Measurements from ENCODE around the gene TARDBP.
"Not testable (repeated sequence)": the region's sequence is repeated elsewhere in the genome, so short reads cannot be mapped to it uniquely, and the experiment has no call there.

Gene TARDBP

DNA sequence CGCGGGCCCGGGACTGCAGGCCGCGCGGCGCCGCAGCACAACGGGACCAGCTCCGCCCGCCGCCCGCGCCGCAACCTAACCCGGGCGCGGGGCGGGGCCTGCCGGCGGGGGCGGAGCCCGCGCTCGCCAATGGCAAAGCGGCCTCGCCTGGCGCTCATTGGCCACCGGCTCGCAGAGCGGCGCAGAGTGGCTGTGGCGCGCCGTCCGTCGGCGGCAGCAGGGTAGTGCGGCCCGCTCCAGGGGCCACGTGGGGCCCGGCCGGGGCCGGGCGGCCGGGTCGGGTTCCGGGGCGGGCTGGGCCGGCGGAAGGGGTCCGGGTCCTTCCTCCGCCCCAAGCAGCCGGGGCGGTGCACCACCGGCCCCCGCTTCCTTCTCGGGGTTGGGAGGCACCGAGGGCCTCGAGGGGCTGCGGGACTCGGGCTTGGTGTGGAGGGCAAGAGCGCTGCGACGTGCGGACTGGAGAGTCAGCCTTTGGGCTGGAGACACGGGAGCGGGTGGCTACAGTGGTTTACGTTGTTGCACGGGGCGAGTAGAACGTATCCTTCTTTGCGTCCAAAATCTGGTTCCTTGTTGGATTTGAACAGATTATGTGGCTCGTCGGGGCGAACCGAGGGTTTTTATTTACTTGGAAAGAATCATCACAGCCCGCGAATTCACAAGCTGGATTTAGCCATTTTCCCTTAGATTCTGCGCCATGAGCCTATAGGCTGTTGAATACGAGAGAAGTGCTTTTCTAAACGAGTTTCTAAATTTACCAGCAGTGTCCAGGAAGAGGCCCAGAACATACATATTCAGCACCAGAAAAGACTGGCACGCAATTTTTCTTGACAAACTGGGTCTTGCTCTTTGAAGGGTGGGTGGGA lies 47.7 kb downstream of the TARDBP start, which contains the start of gene SRM:
SRM (minus strand) TSS at position 51 of the 863 bp plus-strand sequence. CDS start 75 bp downstream, outside the sequence.
- peak; percentile 89 for DNase-seq (ENCODE audit: low read depth)

DNA sequence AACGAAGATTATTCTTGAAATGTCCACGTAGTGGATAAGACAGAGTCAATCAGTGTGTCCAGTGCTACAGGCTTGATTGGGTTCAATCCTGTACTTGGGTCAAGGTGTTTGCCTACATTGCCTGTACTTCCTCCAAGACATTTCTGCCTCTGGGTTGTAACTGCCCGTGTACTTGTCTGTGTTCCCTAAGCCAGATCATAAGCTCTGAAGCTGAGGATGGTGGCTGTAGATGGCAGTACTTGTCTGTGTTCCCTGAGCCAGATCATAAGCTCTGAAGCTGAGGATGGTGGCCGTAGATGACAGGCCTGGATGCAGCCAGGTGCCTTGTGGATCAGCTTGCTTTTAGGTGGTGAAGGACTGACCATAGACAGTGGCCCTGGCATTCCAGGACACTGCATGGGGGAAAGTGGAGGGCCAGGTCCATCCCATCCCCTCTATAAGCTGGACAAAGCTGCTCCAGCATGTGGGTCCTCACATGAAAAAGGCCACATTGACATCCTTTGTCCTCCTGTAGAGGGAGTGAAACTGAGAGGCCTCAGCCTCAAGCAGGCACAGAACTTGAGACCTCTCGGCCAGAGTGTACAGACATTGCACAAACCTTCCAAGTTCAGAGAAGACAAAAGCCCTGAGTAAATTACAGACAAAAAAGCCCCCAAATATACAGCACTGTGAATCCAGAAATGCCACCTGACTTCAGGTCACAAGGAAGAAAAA lies 49.4 kb downstream of the TARDBP start:
- DNase-seq (ENCODE audit: low read depth): no peak

DNA sequence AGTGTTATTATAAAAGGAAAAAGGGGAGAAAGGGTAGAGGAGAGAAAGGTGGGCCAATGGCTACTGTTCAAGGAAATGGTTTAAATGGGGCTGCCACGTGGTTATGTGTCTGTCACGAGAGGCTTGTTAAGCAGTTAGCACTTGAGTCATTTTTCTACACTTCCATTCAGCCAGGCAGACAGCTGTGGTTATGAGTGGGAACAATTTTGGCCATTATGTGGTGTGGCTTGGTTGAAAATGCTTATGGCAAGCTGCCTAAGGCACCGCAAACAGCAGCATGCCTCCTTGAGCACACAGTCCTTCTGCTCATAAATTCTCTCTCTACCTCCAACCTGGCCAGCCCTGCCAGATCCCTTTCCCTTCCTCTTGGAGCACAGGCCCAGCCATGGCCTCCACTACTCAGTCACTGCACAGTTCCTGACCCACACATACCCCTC lies 50.5 kb downstream of the TARDBP start:
- DNase-seq (ENCODE audit: low read depth): no peak

DNA sequence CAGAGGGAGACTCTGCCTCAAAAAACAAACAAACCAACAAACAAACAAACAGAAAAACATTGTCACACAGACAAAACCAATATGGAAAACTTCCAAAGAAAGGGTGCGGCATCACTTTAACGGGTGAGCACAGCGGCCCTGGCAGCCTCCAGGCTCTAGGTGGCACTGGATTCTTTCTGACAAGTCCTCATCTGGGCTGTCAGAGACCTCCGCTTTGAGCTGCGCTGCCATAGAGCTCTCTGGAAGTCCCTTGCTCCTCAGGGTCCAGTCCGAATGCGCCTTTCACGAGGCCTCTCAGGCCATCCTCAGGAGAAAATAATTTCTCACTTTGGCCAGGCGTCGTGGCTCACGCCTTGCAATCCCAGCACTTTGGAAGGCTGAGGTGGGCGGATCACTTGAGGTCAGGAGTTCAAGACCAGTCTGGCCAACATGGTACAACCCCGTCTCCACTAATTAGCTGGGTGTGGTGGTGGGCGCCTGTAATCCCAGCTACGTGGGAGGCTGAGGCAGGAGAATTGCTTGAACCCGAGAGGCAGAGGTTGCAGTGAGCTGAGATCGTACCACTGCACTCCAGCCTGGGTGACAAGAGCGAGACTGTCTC lies 51.6 kb downstream of the TARDBP start:
- DNase-seq (ENCODE audit: low read depth): not testable (repeated sequence)

DNA sequence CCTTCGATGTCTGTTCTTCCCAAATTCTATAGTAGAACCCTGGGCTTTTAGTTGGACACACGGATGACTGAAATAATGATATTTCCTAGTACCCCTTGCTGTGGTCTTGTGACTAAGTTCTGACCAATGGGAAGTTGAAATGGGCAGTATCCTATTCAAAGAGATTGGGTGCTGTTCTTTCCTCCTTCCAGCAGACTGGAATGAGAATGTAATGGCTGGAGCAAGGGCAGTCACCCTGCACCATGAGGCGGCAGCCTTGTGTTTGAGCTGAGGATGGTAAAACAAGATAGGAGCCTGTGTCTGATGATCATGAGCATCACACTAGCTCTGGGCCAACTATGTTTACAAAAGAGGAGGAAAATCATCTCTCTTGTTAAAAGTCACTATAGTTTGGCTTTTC lies 52.5 kb downstream of the TARDBP start:
- no peak for DNase-seq (ENCODE audit: low read depth)

DNA sequence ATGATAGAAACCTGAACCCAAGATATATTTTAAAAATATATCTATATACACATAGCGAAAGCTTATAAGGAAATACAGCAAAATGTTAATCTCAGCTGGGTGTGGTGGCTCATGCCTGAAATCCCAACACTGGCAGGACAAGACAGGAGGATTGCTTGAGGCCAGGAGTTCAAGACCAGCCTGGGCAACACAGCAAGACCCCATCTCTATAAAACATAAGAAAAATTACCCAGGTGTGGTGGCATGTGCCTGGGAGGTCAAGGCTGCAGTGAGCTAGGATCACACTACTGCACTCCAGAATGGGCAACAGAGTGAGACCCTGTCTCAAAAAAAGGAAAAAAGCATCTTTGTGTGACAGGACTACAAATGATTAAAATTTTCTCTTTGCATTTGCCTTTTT lies 53.3 kb downstream of the TARDBP start:
- DNase-seq (ENCODE audit: low read depth): no peak

DNA sequence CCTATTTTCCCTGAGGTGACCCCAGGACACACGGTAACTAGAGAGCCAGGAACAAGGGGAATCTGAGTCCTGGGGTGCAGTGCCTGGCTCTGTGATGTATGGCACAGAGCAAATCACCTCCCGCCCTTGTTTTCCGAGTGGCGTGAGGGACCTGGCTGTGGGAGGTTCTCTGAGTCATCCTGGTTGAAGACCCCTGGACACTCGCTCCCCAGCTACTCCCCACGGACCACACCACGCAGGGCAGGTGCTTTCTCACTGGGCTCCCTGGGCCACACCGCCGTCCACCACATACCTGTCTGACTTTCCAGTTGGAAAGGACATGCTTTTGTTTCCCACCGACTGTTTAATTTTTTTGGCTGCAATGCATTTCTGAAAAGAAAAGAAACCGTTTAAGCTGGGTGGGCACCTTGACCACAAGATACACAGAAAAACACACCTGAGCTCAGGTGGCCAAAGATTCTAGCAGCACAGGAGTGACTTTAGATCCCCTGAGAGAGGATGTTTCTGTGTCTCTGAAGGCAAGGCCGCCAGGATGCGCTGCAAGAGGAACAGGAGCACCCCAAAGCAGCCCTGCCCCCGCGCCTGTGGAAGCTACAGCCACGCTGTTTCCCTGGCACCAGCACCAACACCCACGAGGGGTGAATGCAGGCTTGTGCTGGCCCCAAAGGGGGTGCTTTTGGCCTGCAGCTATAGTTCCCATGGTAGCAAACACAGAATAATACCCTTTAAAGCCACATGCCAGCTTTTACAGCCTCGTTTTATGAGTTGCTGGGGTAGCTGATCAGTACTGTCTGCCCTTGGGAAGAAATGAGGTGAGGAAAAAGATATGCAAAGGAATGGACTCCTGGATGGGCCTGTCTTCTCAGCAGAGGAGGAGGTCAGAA lies 55.5 kb downstream of the TARDBP start:
- no peak for DNase-seq (ENCODE audit: low read depth)

DNA sequence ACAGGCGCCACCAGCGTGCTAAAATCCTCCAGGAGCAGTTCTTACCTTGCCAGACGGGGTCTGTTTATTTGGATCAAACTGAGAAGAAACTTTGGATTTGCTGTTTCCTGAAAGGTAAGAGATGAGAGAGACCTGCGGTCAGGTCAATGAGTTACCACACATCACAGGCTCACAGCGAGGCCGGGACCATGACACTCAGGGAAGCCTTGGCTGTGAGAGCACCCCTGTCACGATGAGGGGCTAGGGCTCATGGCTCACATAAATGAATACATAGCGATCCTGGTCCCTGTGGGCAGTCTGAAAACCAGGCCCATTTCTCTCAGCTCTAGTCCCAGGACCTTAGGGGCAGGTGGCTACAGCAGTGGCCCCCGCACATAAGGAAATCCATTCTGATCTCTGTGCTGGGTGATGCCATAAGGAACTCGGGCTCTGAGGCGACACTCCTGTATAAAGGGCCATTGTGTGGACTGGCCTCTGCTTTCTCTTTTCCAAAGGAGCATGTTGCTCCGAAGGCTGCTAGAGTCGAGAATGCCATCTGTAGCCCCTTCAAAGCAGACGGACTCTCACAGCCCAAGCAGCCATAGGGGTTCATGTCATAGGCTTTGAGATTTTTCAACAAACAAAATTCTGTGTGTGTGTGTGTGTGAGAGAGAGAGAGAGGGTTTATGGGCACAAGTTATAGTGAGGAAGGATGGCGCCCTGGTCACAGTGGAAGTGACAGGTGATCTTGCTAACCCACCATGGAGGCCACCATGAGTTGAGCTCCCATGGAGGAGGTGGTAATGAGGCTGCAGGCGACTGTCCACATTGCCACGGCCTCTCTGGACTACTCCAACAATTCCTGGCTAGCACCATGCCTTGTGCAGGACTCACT lies 56.4 kb downstream of the TARDBP start:
- DNase-seq (ENCODE audit: low read depth): no peak

DNA sequence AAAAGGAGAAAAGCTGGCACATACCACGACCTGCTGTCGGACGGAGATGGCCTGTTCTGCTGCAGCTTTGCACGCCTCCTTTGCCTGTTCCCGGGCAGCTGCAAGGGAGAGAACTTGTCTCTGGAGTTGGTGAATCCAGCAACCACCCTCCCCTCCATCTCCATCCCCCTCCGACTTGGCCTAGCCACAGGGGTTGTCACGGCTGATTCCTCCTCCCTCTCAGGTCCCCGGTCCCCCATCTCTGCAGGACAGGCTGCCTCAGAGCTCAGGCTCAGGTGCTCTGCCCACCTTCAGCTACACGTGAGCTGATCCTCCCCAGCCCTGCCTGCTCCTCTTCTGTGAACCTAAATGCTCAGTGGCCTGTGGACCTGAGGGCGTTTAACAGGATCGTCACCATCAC lies 58.4 kb downstream of the TARDBP start:
- no peak for DNase-seq (ENCODE audit: low read depth)

DNA sequence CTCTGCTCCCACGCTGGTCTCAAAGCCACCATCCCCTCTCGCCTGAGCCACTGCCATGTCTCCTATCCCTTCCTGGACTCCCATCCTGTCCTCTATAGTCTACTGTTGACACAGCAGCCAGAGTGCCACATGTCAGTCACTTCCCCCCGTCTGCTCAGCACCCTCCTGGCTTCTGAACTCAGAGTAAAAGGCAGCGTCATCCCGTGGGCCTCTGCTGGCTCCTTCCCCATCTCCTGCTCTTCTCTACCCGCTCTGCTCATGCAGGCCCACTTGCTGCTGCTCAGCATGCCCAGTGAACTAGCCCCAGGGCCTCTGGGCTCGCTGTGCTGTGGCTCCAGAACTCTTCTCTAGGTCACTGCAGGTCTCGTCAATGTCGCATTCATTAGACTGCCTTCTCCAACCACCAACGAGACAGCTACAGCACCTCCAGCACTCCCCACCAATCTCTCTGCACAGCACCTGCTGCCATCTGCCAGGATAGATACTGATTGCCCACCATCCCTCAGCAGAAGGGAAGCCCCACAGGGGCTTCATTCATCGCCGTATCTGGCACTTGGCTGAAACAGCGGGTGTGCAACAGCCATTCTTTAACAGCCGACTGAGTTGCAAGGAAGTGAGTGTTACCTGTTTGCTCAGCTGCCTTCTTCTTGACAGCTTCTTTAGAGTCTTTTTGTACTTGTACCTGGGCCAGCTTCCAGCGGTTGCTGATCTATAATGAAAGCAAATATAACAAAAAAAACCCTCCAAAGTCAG lies 59.2 kb downstream of the TARDBP start:
- no peak for DNase-seq (ENCODE audit: low read depth)

DNA sequence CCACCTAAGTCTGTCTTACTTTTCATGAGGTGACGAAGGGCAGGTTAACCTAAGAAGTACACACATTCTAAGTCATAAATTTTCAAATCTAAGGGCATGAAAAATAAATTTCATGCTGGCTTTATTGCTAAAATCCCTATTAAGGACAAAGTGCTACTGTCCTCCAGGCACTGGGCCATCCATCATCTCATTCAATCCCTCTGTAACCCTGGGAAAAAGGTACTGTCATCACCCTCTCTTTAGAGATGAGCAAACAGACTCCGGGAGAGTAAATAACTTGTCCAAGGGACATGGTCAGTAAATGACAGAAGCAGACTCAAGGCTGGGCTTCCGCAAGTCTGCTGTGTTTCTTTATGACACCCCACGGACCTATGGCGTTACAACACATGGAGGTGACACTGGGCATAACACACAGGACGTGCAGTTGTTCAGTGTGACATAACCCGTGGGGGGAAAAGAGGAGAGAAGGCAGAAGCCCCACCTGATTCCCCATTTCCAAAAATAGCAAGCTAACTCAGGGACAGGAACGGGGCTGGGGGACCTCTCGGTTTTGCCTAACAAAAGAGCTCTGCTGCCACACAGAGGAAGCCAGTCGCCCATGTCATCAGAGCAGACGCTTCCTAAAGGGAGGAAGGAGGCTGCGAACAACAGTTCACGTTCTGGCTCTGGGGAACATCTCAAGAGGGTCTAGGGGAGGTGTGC lies 59.9 kb downstream of the TARDBP start:
- no peak for DNase-seq (ENCODE audit: low read depth)

DNA sequence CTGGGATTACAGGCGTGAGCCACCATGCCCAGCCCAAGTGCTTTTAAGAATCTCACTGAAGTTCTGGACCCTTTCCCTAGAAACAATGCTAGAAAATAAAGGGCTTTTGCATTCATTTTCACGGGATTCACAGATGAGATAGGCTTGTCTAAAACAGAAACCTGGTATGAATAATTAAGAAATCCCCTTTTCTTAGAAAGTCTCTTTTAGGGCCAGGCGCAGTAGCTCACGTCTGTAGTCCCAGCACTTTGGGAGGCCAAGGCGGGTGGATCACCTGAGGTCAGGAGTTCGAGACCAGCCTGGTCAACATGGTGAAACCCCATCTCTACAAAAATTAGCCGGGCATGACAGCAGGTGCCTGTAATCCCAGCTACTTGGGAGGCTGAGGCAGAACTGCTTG lies 60.9 kb downstream of the TARDBP start:
- not testable (repeated sequence) for DNase-seq (ENCODE audit: low read depth)
